HepG2 (cell line): ENCODE data around the gene ASXL1. TPM values are rescaled to one million over a fixed set of nuclear protein-coding genes. Genes with fewer than 3 reads are reported as not detected.
A peak's percentile ranks its signal among the peaks of the same experiment; 100 is the strongest.
"Not testable (repeated sequence)": the region's sequence is repeated elsewhere in the genome, so short reads cannot be mapped to it uniquely, and the experiment has no call there.

Experiments used
- ATAC-seq: fragments of 200-7000 bp; cut with Tn5 transposase; 3 replicates; pipeline ENCODE4 v1.9.1; 2020; ENCODE audit warnings: mild to moderate bottlenecking, moderate library complexity
- BruUV-seq: library from RNA; stranded (reverse); fragments of 400-500 nt; replicated peaks from 2 replicates; lab custom pipeline; 2021; lab: Mats Ljungman, UMichigan
- CTCF ChIA-PET: fragments of 300-600 bp; formaldehyde crosslinking; extraction: SDS; loops from one replicate; lab custom pipeline; 2021; ENCODE audit warnings: low total read pairs, inconsistent platforms, low intra/inter-chr PET ratio; lab: Yijun Ruan, JAX
- POLR2A ChIA-PET: fragments of 350-600 bp; sonication (Branson Sonifier 250); formaldehyde crosslinking; loops from one replicate; lab custom pipeline; 2020; ENCODE audit warnings: antibody characterized with exemption, inconsistent platforms; lab: Yijun Ruan, JAX
- DNase-seq: peaks from one replicate; pipeline ENCODE4 v3.0.0-alpha.2; 2015; ENCODE audit warnings: low spot score
- FAIRE-seq: peaks from 3 replicates; lab custom pipeline; 2011; peaks lifted over from hg19 to GRCh38; lab: Jason Lieb, UNC
- H2AFZ ChIP-seq: one replicate; pipeline ENCODE4 v1.6.1; 2011; ENCODE audit warnings: low read length, inconsistent platforms
- H3K27ac ChIP-seq: fragments of 300-600 bp; 3 replicates; pipeline ENCODE4 v1.8.0; 2011; ENCODE audit warnings: mixed run types, mild to moderate bottlenecking, mixed read lengths, low read length, inconsistent platforms; ENCODE audit not compliant: insufficient read depth; ENCODE audit errors: extremely low read length
- H3K27me3 ChIP-seq, 2 experiments: fragments of 200-600 bp in 1 of 2; 2 replicates in 1 of 2; 3 replicates in 1 of 2; pipeline versions ENCODE4 v1.6.0 to v1.8.0; 2011; ENCODE audit warnings: low read length in 2 of 2, mild to moderate bottlenecking in 2 of 2, moderate library complexity in 2 of 2, inconsistent platforms in 1 of 2; ENCODE audit not compliant: insufficient read depth in 2 of 2, control insufficient read depth in 1 of 2
- H3K36me3 ChIP-seq, 2 experiments: fragments of 200-600 bp in 1 of 2; replicated peaks in 1 of 2; 2 replicates in 1 of 2; 3 replicates in 1 of 2; pipeline versions ENCODE4 v1.5.1 to v1.8.0; 2011; ENCODE audit warnings: low read length in 2 of 2, inconsistent platforms in 1 of 2; ENCODE audit not compliant: insufficient read depth in 2 of 2, control insufficient read depth in 1 of 2
- H3K4me1 ChIP-seq: 2 replicates; pipeline ENCODE4 v1.5.1; 2012; ENCODE audit warnings: low read length, inconsistent platforms; ENCODE audit not compliant: insufficient read depth
- H3K4me2 ChIP-seq: 2 replicates; pipeline ENCODE4 v1.6.0; 2011; ENCODE audit warnings: low read depth, low read length, inconsistent platforms
- H3K4me3 ChIP-seq, 3 experiments: fragments of 200-600 bp in 1 of 3; sonication (generic), shearing (Covaris generic) in 1 of 3; replicated peaks in 1 of 3; 2 replicates each; pipeline ENCODE4 v1.5.1; 2011 to 2016; ENCODE audit warnings: low read length in 3 of 3, inconsistent platforms in 2 of 3, low read depth in 2 of 3, mild to moderate bottlenecking in 2 of 3, control low read depth in 1 of 3, mixed read lengths in 1 of 3; ENCODE audit not compliant: insufficient read depth in 1 of 3
- H3K79me2 ChIP-seq: one replicate; pipeline ENCODE4 v1.6.1; 2011; ENCODE audit warnings: low read length, inconsistent platforms; ENCODE audit not compliant: insufficient read depth
- H3K9ac ChIP-seq: 2 replicates; pipeline ENCODE4 v1.6.0; 2011; ENCODE audit warnings: mild to moderate bottlenecking, low read depth, low read length, inconsistent platforms; ENCODE audit not compliant: insufficient read depth
- H3K9me3 ChIP-seq: 2 replicates; pipeline ENCODE4 v1.5.1; 2012; ENCODE audit warnings: mild to moderate bottlenecking, low read length
- H4K20me1 ChIP-seq: 2 replicates; pipeline ENCODE4 v1.6.0; 2011; ENCODE audit warnings: inconsistent platforms, mild to moderate bottlenecking, low read length, moderate library complexity; ENCODE audit not compliant: insufficient read depth
- CEBPB ChIP-seq: IDR thresholded peaks from 2 replicates; pipeline ENCODE4 v1.6.1; 2011; ENCODE audit warnings: low read depth, low read length, improper control_type of control experiment, borderline replicate concordance
- ZBTB40 ChIP-seq, 2 experiments: fragments of 450-650 bp in 1 of 2; sonication (generic) in 1 of 2; formaldehyde crosslinking in 1 of 2; IDR thresholded peaks; 2 replicates each; pipeline versions ENCODE4 v1.6.1 to v1.8.0; 2016 to 2022; ENCODE audit warnings: antibody characterized with exemption in 1 of 2, mild to moderate bottlenecking in 1 of 2, missing genetic modification reagents in 1 of 2
- WGBS: methylation state at CpG from one replicate; pipeline ENCODE4 v1.1.6; 2017; ENCODE audit warnings: low lambda C conversion rate; 5-methylcytosine and 5-hydroxymethylcytosine counted together
- in situ Hi-C: cut with HindIII; loops from 2 replicates; pipeline ENCODE4 v1.10.0; 2017; ENCODE audit warnings: low pct_unique_long_range_greater_than_20kb; ENCODE audit not compliant: extremely low pct_ligation_motif_present
- intact Hi-C: fragments of 100-400 bp; cut with micrococcal nuclease; formaldehyde crosslinking; loops from one replicate; pipeline ENCODE4 v1.10.0; 2022; ENCODE audit not compliant: unreplicated experiment
- polyA plus RNA-seq, 8 experiments: library from polyadenylated mRNA; depleted of rRNA in 3 of 8; stranded (reverse) in 7 of 8; unstranded in 1 of 8; fragments of >200 nt; fragmentation: Illumina TruSeq in 4 of 8; extraction: Trizol in 4 of 8; gene quantifications; 2 replicates each; pipeline versions ENCODE4 v1.2.1 to v1.2.3, GENCODE V29; 2011 to 2016; ENCODE audit warnings: low read depth in 4 of 8, missing spikeins in 1 of 8, mixed read lengths in 1 of 8; ENCODE audit not compliant: insufficient read depth in 1 of 8
- total RNA-seq, 5 experiments: library from RNA; depleted of rRNA; stranded (reverse); fragments of >200 nt; fragmentation: Illumina TruSeq; extraction: Trizol; gene quantifications; 2 replicates each; pipeline ENCODE4 v1.2.3, GENCODE V29; 2016; ENCODE audit warnings: low read depth in 1 of 5

The ASXL1 gene
- total and polyA plus RNA-seq, 2 of the 13 experiments (the other 11 are each of a cell fraction or from before 2014, with no cell fraction given): 62.1 to 74.8 TPM

- ATAC-seq, H2AFZ ChIP-seq, intact Hi-C loops, in situ Hi-C loops, H3K9me3 ChIP-seq, H3K27me3 ChIP-seq, H3K27ac ChIP-seq, H3K36me3 ChIP-seq, H3K4me3 ChIP-seq, H3K9ac ChIP-seq, FAIRE-seq, H3K4me2 ChIP-seq, H4K20me1 ChIP-seq: not testable (repeated sequence)
- 87% methylated on average over 2 of the region's 2 CpGs for WGBS
- peak; percentile 35; the same call in 1 of the 2 replicates for TF ChIP-seq ZBTB40 (IDR thresholded peaks at IDR 0.05)
- TF ChIP-seq ZBTB40 (CRISPR knock-in tag; IDR thresholded peaks at IDR 0.05): 0 out of 2 replicates have a peak, but pooled peaks have one; percentile 43
- TF ChIP-seq CEBPB: 0 out of 2 replicates have a peak, but pooled peaks have one; percentile 35
- TF ChIP-seq, all 625 proteins: peak for 2; not testable (repeated sequence) for 623
- peaks cover 58% of the 10 kb centered on the region for H3K4me1 ChIP-seq
- H3K79me2 ChIP-seq, BruUV-seq, DNase-seq, CTCF ChIA-PET: not testable (repeated sequence)
- POLR2A ChIA-PET: interaction anchor here (1.5 to 5.0 kb wide), 2 partner anchors 17 to 52 kb away, joined by 3 to 36 read pairs; partner anchors contain the start of gene ASXL1
Measured at GRCh38 chr20:32341053-32341452, 17.1 kb upstream of the ASXL1 start.
